ENCODE measurements around the gene OSMR.

The OSMR gene

GRCh38 chr5:38871058-38871605 is 25.3 kb downstream of the OSMR start:
- no peak for DNase-seq (ENCODE audit: low read depth, low spot score)

- no peak for DNase-seq (ENCODE audit: low read depth, low spot score)
Observed at GRCh38 chr5:38871790-38872551, 26.2 kb downstream of the OSMR start.

- no peak for DNase-seq (ENCODE audit: low read depth, low spot score)
Observed at GRCh38 chr5:38872826-38873225, 27.0 kb downstream of the OSMR start.

GRCh38 chr5:38874948-38875456 is 29.2 kb downstream of the OSMR start:
- DNase-seq (ENCODE audit: low read depth, low spot score) = no peak

GRCh38 chr5:38878391-38879077 is 32.7 kb downstream of the OSMR start:
- DNase-seq (ENCODE audit: low read depth, low spot score) = no peak

- no peak for DNase-seq (ENCODE audit: low read depth, low spot score)
Observed at GRCh38 chr5:38879078-38879460, 33.3 kb downstream of the OSMR start.

GRCh38 chr5:38883842-38884241 is 38.0 kb downstream of the OSMR start:
- no peak for DNase-seq (ENCODE audit: low read depth, low spot score)

- no peak for DNase-seq (ENCODE audit: low read depth, low spot score)
Observed at GRCh38 chr5:38885208-38885607, 39.4 kb downstream of the OSMR start.

- DNase-seq (ENCODE audit: low read depth, low spot score) = no peak
Observed at GRCh38 chr5:38888041-38888440, 42.2 kb downstream of the OSMR start.

GRCh38 chr5:38889424-38889823 is 43.6 kb downstream of the OSMR start:
- DNase-seq (ENCODE audit: low read depth, low spot score) = no peak

- no peak for DNase-seq (ENCODE audit: low read depth, low spot score)
Observed at GRCh38 chr5:38891563-38891962, 45.8 kb downstream of the OSMR start.

- no peak for DNase-seq (ENCODE audit: low read depth, low spot score)
Observed at GRCh38 chr5:38892363-38892762, 46.6 kb downstream of the OSMR start.

- no peak for DNase-seq (ENCODE audit: low read depth, low spot score)
Observed at GRCh38 chr5:38896760-38897159, 50.9 kb downstream of the OSMR start.

GRCh38 chr5:38899936-38900335 is 54.1 kb downstream of the OSMR start:
- DNase-seq (ENCODE audit: low read depth, low spot score) = no peak

GRCh38 chr5:38905516-38905915 is 59.7 kb downstream of the OSMR start:
- no peak for DNase-seq (ENCODE audit: low read depth, low spot score)

GRCh38 chr5:38906503-38906902 is 60.7 kb downstream of the OSMR start:
- DNase-seq (ENCODE audit: low read depth, low spot score) = no peak

GRCh38 chr5:38911933-38912332 is 66.1 kb downstream of the OSMR start:
- DNase-seq (ENCODE audit: low read depth, low spot score) = no peak

- no peak for DNase-seq (ENCODE audit: low read depth, low spot score)
Observed at GRCh38 chr5:38913714-38914113, 67.9 kb downstream of the OSMR start.

- no peak for DNase-seq (ENCODE audit: low read depth, low spot score)
Observed at GRCh38 chr5:38916802-38917201, 71.0 kb downstream of the OSMR start.

GRCh38 chr5:38921174-38921573 is 75.4 kb downstream of the OSMR start:
- DNase-seq (ENCODE audit: low read depth, low spot score) = no peak

- DNase-seq (ENCODE audit: low read depth, low spot score) = peak; percentile 4
Observed at GRCh38 chr5:38922199-38922598, 76.4 kb downstream of the OSMR start.

GRCh38 chr5:38923661-38924451 is 78.0 kb downstream of the OSMR start:
- no peak for DNase-seq (ENCODE audit: low read depth, low spot score)
